AG09309 (cell line): Measurements from ENCODE around the gene TBC1D2B.

Experiments
- DNase-seq: peaks from one replicate; pipeline ENCODE4 v3.0.0-alpha.2; 2010; ENCODE audit warnings: low read depth
- H3K4me3 ChIP-seq: 2 replicates; pipeline ENCODE4 v1.5.1; 2011; ENCODE audit warnings: mild to moderate bottlenecking, low read depth, low read length, moderate library complexity; ENCODE audit not compliant: control insufficient read depth
- CTCF ChIP-seq: IDR thresholded peaks from 2 replicates; pipeline ENCODE4 v1.5.1; 2011; ENCODE audit warnings: mild to moderate bottlenecking, low read depth, low read length, inconsistent platforms; ENCODE audit not compliant: insufficient read depth, control insufficient read depth; ENCODE audit errors: missing control alignments

Gene TBC1D2B

GRCh38 chr15:78045189-78045588 is 32.3 kb downstream of the TBC1D2B start:
- no peak for DNase-seq
- no peak for TF ChIP-seq CTCF

GRCh38 chr15:78044407-78045155 is 32.9 kb downstream of the TBC1D2B start:
- DNase-seq = no peak
- no peak for TF ChIP-seq CTCF

More at GRCh38 chr15:78045189-78045588, 32.3 kb downstream of the TBC1D2B start:
- H3K4me3 ChIP-seq = no peak overlapping the region

GRCh38 chr15:78041946-78042345 is 35.6 kb downstream of the TBC1D2B start:
- no peak overlapping the region for H3K4me3 ChIP-seq
- no peak for DNase-seq
- no peak for TF ChIP-seq CTCF

More at GRCh38 chr15:78044407-78045155, 32.9 kb downstream of the TBC1D2B start:
- no peak overlapping the region for H3K4me3 ChIP-seq

DNA sequence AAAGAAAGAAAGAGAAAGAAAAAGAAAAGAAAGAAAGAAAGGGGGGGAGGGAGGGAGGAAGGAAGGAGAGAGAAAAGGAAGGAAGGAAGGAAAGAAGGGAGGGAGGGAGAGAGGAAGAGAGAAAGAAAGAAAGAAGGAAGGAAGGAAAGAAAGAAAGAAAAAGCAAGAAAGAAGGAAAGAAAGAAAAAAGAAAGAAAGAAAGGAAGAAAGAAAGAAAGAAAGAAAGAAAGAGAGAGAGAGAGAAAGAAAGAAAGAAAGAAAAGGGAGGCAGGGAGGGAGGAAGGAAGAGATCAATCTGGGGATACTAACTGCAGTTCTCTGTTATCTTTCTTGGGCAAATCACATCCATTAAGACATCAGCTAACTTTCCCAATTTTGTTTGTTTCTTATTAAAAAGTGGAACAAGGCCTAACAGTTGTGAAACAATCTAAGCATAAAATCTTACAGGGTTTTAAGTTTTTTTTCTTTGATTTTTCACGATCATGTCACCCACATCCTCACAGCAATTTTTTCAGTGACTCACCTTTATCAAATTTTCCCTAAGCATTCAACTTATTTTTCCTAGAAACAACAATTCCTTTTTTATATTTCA is 36.8 kb downstream of the TBC1D2B start:
- no peak overlapping the region for H3K4me3 ChIP-seq
- no peak for DNase-seq
- no peak for TF ChIP-seq CTCF

DNA sequence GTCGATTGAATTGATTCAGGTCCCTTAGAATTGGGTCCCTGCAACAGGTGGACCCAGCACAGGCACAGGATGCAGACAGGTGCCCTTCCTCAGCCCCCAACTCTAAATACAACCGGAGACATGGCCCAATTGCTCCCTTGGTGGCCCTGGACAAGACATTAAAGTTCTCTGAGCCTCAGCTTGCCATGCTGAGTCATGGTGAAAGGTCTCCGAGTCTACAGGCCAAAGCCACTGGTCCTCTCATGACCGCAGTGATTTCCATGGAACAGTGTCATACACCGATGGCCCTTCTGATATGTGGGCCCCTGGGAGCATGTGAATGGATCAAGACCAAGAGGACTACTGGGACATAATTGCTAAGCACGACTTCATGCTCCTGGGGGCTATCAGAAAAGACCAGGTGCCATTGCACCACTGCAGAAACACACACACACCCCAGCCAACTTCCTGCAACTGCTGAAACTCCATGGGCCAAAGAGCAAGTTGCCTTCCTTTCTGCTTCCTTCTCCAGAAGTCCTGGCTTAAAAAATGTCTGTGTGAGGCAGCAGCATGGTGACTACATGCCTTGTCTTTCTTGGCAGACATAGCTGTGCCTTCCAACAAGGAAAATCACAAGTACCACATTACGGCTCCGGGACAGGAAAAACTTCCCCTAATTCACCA is 38.8 kb downstream of the TBC1D2B start:
- no peak overlapping the region for H3K4me3 ChIP-seq
- no peak for TF ChIP-seq CTCF
- no peak for DNase-seq

DNA sequence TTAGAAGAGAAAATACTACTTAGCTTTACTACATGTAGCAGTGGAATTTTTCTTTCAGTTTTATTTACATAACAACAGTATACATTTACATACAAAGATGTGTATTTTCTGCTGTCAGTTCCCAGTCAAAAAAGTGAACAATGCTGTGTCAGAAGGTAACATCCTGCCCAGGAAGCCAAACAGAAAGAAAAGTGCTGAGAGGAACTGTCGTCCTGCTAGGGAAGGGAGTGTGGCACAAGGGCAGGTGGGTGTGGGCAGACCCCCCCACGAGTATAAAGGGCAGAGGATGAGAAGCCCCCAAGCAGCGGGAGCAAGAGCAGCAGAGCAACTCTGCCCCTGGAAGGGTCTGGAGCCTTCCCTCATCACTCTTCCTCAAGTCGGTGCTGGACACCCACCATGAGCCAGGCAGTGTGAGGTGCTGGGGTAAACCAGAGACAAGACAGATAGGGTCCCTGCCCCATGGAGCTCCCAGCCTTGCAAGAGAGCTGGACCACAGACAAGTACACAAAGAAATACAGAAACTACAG is 39.7 kb downstream of the TBC1D2B start:
- no peak for TF ChIP-seq CTCF
- H3K4me3 ChIP-seq = no peak overlapping the region
- DNase-seq = no peak
